ENCODE measurements around the gene PDCD4.

Gene PDCD4

GRCh38 chr10:110871298-110872084 lies at the start of gene PDCD4:
PDCD4 (plus strand) TSS chr10:110871928; CDS start chr10:110876028, 4,100 bp downstream.
- no peaks in the 10 kb centered on the region for H3K27me3 ChIP-seq
- peaks cover 4% of the 10 kb centered on the region for H3K36me3 ChIP-seq
- H3K4me3 ChIP-seq (ENCODE audit: low read depth in 1 of 2, low read length in 1 of 2): peak within 1 kb of the TSS; percentile 91 to 95
- peaks cover 53 to 63% of the 10 kb centered on the region in 2 experiments for H3K4me1 ChIP-seq (ENCODE audit: control insufficient read depth in 1 of 2, insufficient read depth in 1 of 2, low read depth in 1 of 2, low read length in 1 of 2)
- TF ChIP-seq CTCF (IDR thresholded peaks at IDR 0.05): peak; percentile 6
- H3K9me3 ChIP-seq: no peaks in the 10 kb centered on the region
- peak within 1 kb of the TSS; percentile 99 for H3K27ac ChIP-seq

DNA sequence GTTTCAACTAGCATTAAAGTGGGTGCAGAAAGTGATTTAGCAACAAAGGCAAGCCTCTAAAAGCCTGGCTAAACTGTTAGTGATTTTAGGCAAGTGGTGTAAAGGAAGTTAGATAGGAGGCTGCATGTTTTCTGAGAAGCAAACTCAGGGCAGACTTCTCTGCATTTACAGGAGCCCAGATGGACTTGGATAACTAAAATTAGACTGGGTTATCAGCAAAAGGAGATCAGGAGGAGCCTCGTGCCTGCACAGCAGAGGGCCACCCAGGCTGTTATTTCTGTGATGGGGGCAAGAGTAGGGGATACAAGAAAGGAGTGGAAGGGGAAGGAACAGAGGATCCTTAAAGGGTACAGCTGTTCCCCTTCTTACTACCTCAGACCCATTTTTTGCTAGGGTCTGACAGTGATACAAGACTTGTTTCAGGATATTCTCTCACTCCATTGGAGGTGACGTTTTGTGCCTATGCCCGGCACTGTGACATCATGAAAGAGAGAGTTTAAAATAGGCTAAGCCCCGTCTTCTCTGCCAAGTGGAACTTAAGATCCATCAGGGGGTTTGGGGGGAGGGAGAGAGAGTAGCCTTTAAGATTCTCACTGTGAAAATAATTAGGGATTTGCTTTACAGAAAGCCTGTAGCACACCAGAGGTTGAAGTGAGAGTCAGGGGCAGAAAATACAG lies 49.6 kb upstream of the PDCD4 start:
- Histone ChIP-seq H3K4me1 (ENCODE audit: control insufficient read depth in 1 of 2, insufficient read depth in 1 of 2, low read depth in 1 of 2, low read length in 1 of 2) (no peaks in the 10 kb centered on the region), H3K36me3 (no peaks in the 10 kb centered on the region), H3K4me3 (ENCODE audit: low read depth in 1 of 2, low read length in 1 of 2) (no peak overlapping the region), H3K27ac (no peak overlapping the region), H3K9me3 (no peaks in the 10 kb centered on the region), H3K27me3 (no peaks in the 10 kb centered on the region)
- no peak for TF ChIP-seq CTCF (IDR thresholded peaks at IDR 0.05)

- no peaks in the 10 kb centered on the region for H3K36me3 ChIP-seq
- H3K4me3 ChIP-seq (ENCODE audit: low read depth in 1 of 2, low read length in 1 of 2): no peak overlapping the region
- TF ChIP-seq CTCF (IDR thresholded peaks at IDR 0.05): no peak
- H3K4me1 ChIP-seq (ENCODE audit: control insufficient read depth in 1 of 2, insufficient read depth in 1 of 2, low read depth in 1 of 2, low read length in 1 of 2): no peaks in the 10 kb centered on the region
- no peaks in the 10 kb centered on the region for H3K9me3 ChIP-seq
- H3K27ac ChIP-seq: no peak overlapping the region
- H3K27me3 ChIP-seq: no peaks in the 10 kb centered on the region
These were observed 48.9 kb upstream of the PDCD4 start for GRCh38 chr10:110822712-110823311.

DNA sequence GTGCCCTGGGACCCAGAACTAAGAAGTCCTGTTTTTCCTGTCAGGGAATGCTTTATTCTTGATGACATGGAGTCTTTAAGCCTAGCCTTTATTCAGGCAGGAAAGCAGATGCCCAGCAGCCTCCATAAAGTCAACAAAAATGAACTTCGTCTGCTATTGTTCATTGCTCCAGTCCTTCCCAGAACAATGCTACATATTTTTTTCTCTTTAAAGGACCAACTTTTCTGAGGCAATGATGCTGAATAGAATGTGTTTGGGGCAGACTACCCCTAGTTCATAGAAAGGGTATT lies 47.6 kb upstream of the PDCD4 start:
- no peaks in the 10 kb centered on the region for H3K36me3 ChIP-seq
- H3K27me3 ChIP-seq: no peaks in the 10 kb centered on the region
- no peaks in the 10 kb centered on the region for H3K9me3 ChIP-seq
- TF ChIP-seq CTCF (IDR thresholded peaks at IDR 0.05): no peak
- no peak overlapping the region for H3K27ac ChIP-seq
- H3K4me1 ChIP-seq (ENCODE audit: control insufficient read depth in 1 of 2, insufficient read depth in 1 of 2, low read depth in 1 of 2, low read length in 1 of 2): no peaks in the 10 kb centered on the region
- H3K4me3 ChIP-seq (ENCODE audit: low read depth in 1 of 2, low read length in 1 of 2): no peak overlapping the region

DNA sequence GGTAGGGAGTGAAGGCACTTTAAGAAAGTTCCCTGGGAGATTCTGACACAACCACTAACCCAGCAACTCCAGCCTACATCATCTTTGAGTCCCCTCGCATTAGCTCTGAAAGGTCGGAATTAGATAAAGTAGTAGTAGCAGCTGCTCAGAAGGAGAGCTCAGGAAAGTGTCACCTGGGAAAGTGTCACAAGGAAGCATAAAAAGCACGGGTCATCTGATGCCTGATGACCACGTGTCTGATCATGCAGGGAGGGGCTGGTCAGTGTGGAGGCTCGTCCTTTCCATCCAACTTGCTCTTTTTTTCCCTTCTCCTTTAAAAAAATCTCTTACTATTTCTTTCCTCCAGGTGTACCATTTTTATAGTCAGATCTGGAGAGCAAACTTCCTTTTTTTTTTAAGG lies 47.1 kb upstream of the PDCD4 start:
- no peak overlapping the region for H3K27ac ChIP-seq
- no peaks in the 10 kb centered on the region for H3K9me3 ChIP-seq
- no peak overlapping the region for H3K4me3 ChIP-seq (ENCODE audit: low read depth in 1 of 2, low read length in 1 of 2)
- H3K36me3 ChIP-seq: no peaks in the 10 kb centered on the region
- no peaks in the 10 kb centered on the region for H3K27me3 ChIP-seq
- no peaks in the 10 kb centered on the region for H3K4me1 ChIP-seq (ENCODE audit: control insufficient read depth in 1 of 2, insufficient read depth in 1 of 2, low read depth in 1 of 2, low read length in 1 of 2)
- no peak for TF ChIP-seq CTCF (IDR thresholded peaks at IDR 0.05)

Measured in neutrophil (primary cell).